GM21723 (cell line): ENCODE results near the gene DPF1.

ENCODE experiments used
- ATAC-seq: cut with Tn5 transposase; IDR thresholded peaks from one replicate; pipeline ENCODE4 v1.9.1; 2021; ENCODE audit warnings: mild to moderate bottlenecking, moderate library complexity; ENCODE audit not compliant: unreplicated experiment

DPF1 gene

GRCh38 chr19:38168637-38169036, 55.4 kb downstream of the DPF1 start:
- no peak for ATAC-seq

- no peak for ATAC-seq
Measured at GRCh38 chr19:38165335-38165734, 58.7 kb downstream of the DPF1 start.

- ATAC-seq, result no peak
Measured at GRCh38 chr19:38164526-38164925, 59.5 kb downstream of the DPF1 start.

- ATAC-seq, result no peak
Measured at GRCh38 chr19:38163419-38164290, 60.4 kb downstream of the DPF1 start.

GRCh38 chr19:38162632-38163031, 61.4 kb downstream of the DPF1 start:
- no peak for ATAC-seq

GRCh38 chr19:38162094-38162493, 61.9 kb downstream of the DPF1 start:
- ATAC-seq, result no peak
